HG02678 (cell line): ENCODE results near the gene MCL1.
"Not testable (repeated sequence)": the region's sequence is repeated elsewhere in the genome, so short reads cannot be mapped to it uniquely, and the experiment has no call there.

Experiments
- ATAC-seq: cut with Tn5 transposase; IDR thresholded peaks from one replicate; pipeline ENCODE4 v1.9.1; 2021; ENCODE audit warnings: mild to moderate bottlenecking, moderate library complexity; ENCODE audit not compliant: unreplicated experiment

The MCL1 gene

DNA sequence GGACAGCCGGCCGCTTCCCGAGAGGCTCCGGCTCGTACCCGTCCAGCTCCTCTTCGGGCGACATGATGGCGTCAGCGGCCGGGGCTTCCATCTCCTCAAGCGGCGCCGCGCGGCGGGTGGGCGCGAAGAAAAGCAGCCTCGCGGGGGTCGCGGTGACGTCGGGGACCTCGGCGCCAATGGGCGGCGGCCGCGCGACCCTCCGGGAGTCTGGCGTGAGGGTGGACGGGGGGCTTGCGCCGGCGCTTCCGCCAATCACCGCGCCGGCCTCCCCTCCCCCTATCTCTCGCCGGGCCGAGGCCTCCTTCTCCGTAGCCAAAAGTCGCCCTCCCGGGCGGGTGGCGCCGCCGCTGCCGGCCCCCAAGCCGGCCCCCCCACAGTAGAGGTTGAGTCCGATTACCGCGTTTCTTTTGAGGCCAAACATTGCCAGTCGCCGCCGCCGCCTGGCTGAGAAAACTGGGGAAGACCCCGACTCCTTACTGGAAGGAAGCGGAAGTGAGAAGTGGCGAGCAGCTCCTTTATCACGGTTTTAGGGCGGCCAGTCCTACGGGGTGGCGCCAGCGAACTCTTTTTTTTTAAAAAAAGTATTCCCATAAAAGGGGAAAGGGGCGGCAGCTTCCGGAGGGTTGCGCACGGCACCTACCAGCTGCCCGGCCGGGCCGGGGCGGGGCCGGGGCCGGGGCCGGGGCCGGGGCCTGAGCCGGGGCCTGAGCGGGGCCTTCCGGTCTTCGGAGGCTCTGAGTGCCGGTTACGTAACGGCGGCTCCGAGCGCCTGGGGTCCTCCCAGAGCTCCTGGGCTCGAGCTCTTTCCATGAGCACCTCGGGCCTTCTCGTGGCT is at the start of gene MCL1:
Gene MCL1 (minus strand): TSS at position 501 of the 835 bp plus-strand sequence. CDS start 80 bp downstream, at position 421.
- ATAC-seq: peak; percentile 82

DNA sequence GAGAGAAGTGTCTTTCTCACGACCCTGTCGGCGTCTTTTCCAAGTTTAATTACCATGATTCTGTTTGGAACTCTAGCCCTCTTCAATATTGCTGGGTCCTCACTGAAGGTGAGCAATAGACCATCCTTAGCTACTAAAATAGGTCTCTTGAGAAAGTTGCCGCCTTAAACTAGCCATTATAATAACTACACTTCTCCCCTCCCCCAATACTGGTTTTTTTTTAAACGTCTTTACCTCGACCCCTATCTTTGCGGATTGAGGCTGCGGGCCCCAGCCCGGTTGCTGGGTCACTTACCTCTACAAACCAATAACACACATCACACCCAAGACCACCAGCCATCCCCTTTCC is 49.3 kb upstream of the MCL1 start:
- no peak for ATAC-seq

DNA sequence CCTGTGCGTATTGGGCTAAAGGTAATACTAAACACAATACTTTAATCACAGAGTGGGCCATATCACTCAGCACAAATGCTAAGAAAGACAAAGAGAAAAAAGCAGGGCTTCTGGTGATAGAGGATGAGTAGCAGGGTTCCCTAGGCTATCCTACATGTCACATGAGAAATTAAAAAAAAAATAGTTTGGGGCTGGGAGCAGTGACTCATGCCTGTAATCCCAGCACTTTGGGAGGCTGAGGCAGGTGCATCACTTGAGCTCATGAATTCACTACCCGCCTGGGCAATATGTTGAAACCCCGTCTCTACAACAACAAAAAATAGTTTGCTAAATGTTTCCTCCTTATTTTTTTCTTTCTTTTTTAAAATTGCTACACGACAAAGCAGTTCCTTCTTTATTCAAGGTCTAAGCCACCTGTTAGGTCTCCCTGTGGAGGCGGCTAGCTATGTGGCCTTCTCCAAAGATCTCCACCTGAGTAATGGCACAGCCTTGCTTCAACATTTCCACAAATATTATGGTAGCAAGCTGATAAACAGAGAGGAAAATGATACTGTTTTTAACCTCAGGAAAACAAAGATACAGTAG is 48.5 kb upstream of the MCL1 start:
- no peak for ATAC-seq

DNA sequence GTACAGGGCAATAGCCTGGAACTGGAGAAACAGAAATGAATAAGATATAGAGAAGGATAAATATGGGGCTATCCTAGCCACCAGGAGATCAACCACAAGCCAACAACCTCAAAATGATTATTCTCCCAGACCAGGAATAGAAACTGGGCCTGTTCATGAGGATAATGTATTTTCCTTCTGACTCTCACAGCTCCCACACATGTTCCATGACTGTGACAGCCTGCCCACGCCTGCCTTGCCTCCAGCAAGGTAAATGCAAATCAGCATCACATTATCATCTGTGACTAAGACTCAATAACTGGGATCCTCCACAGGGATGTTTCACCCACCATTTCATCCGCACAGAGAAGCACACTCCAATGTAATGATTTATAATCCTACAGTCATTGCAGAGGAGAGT is 46.7 kb upstream of the MCL1 start:
- ATAC-seq: no peak

DNA sequence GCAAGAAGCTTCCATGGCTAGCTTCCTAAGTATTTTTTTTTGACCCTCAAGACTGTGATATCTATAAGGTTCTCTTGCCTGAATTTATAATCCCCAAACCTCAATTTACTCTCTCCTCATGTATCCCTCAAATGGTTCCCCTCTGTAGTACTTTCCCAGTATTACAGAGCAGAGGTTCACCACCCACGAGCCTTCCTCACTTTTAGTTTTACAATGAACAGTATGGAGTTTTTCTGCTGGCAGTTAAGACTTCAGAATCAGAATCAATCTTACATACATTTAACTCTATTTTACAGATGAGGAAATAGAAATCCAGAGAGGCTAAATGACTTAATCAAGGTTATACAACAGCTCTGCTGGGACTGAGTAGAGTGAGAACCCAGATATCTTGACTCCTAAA is 45.1 kb upstream of the MCL1 start:
- ATAC-seq: not testable (repeated sequence)

DNA sequence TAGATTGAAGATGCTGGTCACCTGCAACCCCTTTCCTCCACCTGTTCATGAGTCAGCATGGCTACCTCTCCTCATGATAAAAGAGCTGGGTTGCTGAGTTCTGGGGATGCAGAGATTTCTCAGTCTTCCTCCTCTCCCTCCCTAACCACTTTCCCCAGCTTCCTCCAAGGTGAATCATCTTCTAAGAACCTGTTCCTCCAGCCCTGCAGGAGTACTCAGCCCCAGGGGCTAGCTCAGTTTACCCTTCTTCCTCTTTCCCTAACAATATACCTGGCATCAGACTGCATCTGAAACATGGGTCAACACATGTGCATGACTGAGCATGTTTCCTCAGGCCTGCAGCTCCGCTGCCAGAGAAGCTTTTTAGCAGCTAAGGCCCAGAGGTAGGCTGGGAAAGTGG is 44.7 kb upstream of the MCL1 start:
- ATAC-seq: not testable (repeated sequence)

DNA sequence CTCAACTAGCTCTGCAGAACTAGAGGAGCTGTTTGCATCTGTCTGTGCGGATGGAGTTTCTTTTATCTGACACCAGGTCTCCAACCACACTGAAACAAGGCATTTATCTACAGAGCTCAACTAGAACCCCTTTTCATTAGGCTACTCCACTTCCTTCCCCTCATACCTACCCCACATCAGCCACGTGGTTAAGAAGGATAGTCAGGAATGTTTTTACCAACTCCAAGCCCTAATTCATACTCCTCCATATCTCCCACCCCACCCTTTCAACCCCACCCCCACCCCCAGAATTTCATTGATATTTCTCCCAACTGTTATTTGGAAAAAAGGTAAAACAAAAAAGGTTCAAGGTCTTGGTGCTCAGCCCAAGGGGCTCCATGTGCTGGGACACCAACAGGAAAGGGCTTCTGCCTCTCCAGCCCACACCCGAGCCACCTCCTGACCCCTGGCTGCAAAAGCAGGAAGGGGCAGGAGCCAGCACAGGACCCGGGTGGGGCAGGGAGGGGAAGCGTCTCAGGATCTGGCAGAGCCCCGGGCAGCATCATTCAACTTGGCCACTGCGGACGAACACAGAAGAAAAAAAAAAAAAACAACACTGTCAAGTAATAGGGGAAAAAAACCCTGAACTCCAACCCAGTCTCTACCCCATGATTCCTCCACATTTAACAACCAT is 43.0 kb upstream of the MCL1 start:
- no peak for ATAC-seq

DNA sequence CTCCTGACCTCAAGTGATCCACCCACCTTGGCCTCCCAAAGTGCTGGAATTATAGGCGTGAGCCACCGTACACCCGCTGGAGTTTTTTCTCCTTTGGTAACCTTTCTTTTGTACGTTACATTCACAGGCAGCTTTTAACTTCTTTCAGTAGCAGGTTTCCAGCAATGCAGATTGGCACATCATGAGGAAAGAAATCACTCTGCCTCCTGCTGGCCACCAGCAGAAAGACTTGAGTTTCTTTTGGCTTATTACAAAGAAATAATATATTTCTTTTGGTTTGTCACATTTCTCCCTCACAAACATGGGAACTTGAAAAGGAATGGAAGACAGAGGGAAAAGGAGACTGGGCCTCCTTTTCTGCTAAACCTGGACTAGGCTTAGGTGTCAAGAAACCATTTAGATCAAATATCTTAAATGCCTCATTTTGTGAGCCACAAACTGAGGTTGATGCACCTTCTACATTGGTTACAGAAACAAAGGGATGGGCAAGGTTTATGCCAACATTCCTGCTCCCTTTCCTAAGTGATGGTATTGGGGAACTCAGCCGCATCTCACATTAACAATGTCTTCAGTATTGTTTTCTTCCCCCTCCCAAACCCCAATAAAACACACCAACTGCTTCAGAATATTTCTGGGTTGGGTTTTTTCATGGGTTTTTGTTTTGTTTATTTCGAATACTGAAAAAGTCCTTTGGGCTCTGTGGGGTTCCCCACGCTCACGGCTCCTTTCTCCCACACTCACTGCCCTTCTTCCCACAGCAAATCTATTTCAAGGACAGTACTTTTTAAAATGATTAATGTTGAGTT is 42.3 kb upstream of the MCL1 start:
- no peak for ATAC-seq

DNA sequence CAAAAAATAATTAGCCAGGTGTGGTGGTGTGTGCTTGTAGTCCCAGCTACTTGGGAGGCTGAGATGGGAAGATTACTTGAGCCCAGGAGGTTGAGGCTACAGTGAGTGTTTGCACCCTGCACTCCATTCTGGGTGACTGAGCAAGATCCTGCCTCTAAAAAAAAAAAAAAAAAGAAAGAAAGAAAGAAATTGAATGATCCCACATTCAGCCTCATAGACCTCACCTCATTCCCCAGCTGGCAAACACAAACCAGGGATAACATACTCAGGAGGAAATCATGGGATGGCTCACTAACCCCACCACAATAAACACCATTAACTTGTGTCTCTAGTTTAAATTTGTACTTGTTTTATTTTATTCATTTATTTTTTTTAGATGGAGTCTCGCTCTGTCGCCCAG is 41.5 kb upstream of the MCL1 start:
- ATAC-seq: no peak

DNA sequence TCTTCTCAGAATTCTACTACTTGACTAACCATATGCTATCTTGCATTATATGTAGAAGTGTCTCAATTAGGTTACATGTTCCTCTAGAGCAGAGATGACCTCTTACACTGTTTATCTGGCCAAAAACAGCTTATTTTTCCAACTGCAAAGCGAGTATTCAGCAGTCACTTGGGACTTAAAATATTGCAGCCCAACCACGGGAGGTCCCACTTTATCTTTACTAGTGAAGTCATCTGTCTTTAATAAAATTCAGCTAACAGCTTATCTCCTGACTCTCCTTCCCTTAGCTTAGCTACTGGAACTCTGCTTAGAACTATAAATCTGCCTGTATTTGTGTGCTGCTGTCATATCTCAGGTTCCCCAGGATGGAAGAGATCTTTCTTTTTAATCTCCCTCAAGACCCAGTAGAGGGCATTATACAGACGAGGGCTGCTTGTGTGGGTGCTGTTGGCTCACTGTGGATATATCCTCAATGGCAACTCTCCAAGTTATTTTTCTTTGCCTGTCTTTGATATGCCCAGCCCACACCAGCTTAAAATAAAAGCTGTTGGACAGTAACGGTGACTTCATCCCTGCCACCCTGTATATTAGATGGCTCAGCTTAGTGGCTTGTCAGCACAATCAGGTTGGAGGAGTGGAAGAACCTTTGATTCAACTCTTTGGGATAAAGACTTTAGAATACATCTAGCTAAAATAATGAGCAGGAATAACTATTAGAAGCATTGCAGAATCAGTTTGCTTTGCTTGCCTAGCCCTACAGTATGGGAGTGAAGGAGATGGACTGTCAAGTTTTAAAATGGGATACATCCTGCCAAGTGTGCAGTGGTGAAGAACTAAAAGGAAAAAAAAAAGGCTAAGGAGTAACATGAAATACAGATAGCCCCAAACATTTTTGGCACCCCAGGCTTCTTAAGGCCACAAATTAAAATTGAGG is 40.4 kb upstream of the MCL1 start:
- no peak for ATAC-seq

DNA sequence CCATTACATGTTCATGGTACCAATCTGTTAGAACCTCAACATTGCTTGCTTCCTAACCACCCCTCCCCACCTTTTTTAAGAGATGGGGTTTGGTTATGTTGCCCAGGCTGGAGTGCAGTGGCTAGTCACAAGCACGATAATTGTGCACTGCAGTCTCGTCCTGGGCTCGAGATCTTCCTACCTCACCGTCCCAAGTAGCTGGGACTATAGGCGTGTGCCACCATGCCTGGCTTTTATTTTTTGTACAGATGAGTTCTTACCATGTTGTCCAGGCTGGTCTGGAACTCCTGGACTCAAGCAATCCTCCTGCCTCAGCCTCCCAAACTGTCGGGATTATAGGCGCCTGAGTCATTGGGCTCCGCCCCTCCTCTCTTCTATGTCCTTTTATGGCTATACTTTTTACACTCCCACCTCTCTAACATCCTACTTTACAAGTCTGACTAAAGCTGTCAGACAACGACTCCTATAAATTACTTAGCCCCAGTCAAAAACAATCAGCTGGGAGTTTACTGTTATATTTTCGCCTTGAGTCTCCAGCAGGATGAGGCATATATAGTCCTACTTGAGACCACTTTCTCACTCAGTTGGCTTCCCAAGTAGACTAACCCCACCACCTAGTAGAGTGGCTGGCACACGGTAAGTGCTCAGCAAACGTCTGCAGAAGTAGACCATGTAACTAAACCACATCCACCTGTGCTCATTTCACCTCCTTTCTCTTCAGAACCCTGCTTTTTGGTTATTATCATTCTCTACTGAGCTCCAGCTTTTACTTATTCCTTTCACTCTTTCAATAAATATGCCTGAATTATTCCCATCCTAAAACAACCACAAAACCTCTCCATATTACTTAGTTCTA is 36.2 kb upstream of the MCL1 start:
- no peak for ATAC-seq

DNA sequence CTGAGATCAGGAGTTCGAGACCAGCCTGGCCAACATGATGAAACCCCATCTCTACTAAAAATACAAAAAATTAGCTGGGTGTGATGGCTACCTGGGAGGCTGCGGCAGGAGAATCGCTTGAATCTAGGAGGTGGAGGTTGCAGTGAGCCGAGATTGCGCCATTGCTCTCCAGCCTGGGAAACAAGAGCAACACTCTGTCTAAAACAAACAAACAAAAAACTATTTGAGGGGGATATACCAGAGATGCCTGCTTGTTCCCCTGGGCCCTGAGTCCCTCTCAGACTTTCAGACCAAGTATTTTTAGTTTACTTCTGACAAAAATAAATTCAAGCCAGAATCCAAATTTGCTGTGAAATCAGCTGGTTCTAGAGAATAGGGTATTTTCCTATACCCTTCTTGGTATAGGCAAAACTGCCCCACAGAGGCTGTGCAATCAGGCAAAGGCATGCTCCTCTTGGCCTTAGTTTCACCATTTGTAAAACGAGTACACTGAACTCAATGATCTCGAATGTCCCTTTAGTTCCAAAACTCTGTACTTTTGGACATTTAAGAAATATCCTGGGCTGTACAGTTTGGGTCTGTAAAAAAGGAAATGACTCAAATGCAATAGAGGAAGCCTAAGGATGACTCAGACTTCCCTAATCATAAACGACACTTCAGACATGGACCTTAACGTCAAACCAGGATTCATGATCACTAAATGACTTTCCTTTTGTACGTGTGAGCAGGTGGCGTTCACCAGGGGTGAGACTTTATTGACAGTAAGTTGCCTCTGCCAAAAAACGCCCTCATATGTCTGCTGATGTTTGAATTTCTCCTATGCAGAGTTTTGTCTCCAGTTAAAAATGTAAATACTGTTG is 33.9 kb upstream of the MCL1 start:
- ATAC-seq: no peak

DNA sequence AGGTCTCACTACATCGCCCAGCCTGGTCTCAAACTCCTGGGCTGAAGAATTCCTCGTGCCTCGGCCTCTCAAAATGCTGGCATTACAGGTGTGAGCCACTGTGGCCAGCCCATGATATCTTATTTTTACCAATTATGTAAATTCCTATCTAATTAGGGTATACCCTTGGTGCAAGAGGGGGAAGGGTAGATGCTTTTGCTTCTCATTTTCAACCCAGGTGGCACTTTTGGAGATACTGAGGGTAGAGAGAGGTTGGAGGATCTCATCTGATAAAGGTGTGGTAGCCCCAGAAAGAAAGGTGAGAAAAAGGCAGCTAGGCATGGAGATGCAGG is 32.6 kb upstream of the MCL1 start:
- ATAC-seq: peak; percentile 5

DNA sequence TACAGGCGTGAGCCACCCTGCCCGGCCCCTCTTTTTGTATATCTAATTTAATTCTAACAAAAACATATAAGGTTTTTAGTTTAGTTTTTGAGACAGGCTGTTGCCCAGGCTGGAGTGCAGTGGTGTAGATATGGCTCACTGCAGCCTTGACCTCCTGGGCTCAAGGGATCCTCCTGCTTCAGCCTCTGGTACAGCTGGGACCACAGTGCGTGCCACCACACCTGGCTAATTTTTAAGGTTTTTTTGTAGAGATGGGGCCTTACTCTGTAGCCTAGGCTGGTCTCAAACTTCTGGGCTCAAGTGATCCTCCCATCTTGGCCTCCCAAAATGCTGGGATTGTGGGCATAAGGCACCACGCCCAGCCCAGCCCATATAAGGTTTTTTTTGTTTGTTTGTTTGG is 31.2 kb upstream of the MCL1 start:
- no peak for ATAC-seq

DNA sequence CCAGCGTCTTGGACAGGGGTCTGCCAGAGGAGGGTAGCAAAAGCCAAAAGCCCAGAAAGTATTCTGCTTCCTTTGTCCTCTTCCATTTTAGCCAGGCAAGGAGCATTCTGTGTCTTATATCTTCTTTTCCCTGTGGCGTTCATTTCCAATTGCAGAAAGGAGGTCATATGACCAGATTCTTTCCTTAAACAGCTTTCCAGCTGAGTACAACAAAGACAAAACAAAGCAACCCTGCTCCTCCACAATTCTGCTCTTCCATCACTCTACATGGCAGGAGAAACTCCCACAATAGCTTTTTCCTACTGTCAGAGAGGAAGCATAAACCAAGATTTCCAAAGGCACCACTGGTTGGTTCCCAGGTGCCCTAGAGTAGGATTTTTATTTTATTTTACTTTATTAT is 30.3 kb upstream of the MCL1 start:
- no peak for ATAC-seq

DNA sequence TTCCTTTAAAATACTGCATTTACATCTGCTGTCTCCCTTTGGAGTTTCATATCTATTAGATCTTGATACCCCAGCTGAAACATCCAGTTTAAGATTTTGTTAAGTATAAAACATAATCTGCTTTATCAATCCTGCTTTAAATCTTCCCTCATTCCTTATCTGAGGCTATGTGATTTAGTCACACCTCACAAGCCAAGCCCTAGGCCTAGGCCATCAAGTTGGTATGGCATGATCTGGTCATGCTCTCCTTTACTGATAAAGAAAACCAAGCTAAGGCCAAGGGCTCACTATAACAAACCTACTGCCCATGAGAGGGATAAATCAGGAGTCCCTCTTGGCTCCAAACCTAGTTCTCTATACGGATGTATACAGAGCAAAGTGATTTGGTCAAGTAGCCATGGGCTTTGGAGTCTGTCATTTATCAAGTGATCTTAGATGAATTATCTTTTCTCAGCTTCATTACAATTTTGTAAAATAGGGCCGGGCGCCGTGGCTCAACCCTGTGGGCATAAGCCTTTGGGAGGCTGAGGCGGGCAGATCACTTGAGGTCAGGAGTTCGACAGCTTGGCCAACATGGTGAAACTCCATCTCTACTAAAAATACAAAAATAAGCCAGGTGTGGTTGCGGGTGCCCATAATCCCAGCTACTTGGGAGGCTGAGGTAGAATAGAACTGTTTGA is 27.2 kb upstream of the MCL1 start:
- no peak for ATAC-seq

DNA sequence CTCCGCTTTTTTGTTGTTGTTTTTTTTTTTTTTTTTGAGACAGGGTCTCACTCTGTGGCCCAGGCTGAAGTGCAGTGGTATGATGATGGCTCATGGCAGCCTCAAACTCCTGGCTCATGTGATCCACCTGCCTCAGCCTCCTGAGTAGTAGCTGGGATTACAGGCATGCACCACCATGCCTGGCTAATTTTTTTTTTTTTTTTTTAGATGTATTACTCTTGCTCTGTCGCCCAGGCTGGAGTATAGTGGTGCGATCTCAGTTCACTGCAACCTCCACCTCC is 26.0 kb upstream of the MCL1 start:
- ATAC-seq: not testable (repeated sequence)

DNA sequence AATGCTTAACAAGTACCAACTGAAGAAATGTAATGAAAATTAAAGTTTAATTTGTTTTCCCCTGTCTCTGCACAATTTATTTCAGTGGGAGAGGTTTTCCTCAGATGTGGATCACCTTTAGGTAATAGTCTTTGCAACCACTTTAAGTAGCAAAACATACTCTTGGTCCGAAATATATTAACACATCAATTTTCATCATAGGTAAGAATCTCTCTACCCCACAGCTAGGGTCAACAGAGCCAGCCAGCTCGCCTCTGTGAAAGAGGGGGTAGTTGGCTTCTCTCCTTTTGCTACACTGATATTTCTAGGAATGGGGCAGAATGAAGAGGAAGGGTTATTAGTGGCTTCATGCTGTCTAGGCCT is 24.8 kb upstream of the MCL1 start:
- no peak for ATAC-seq
